SK-N-SH treated with all-trans-retinoic acid at 6 μM for 48 hours (cell line): ENCODE measurements around the gene OR51B4.

Source experiments
- ATAC-seq: fragments of 200-7000 bp; cut with Tn5 transposase; 3 replicates; pipeline ENCODE4 v1.9.1; 2020; ENCODE audit warnings: mild to moderate bottlenecking, moderate library complexity
- BACH2 ChIP-seq: fragments of 250-450 bp; sonication (Bioruptor Pico); IDR thresholded peaks from 2 replicates; pipeline ENCODE4 v1.9.0; 2021; ENCODE audit warnings: mild to moderate bottlenecking, borderline replicate concordance
- CREB5 ChIP-seq: fragments of 250-450 bp; sonication (Bioruptor Pico); IDR thresholded peaks from 2 replicates; pipeline ENCODE4 v1.5.1; 2020; ENCODE audit warnings: low read depth, mild to moderate bottlenecking, moderate library complexity
- CSDC2 ChIP-seq: fragments of 250-450 bp; sonication (Bioruptor Pico); IDR thresholded peaks from 2 replicates; pipeline ENCODE4 v1.5.0; 2020; ENCODE audit warnings: mild to moderate bottlenecking, moderate library complexity
- CSRNP3 ChIP-seq: fragments of 250-450 bp; sonication (Bioruptor Pico); IDR thresholded peaks from 2 replicates; pipeline ENCODE4 v1.5.1; 2021; ENCODE audit warnings: mild to moderate bottlenecking, moderate library complexity
- ESRRG ChIP-seq: fragments of 250-450 bp; sonication (Bioruptor Pico); IDR thresholded peaks from 2 replicates; pipeline ENCODE4 v1.6.1; 2021; ENCODE audit warnings: mild to moderate bottlenecking
- PATZ1 ChIP-seq: fragments of 250-450 bp; sonication (Bioruptor Pico); IDR thresholded peaks from 2 replicates; pipeline ENCODE4 v1.8.0; 2020; ENCODE audit warnings: mild to moderate bottlenecking, moderate library complexity, borderline replicate concordance
- POU6F1 ChIP-seq: fragments of 250-450 bp; sonication (Bioruptor Pico); IDR thresholded peaks from 2 replicates; pipeline ENCODE4 v1.8.0; 2021; ENCODE audit warnings: low read depth, mild to moderate bottlenecking, moderate library complexity, borderline replicate concordance
- PPARA ChIP-seq: fragments of 250-450 bp; sonication (Bioruptor Pico); IDR thresholded peaks from 2 replicates; pipeline ENCODE4 v1.5.0; 2020; ENCODE audit warnings: mild to moderate bottlenecking, borderline replicate concordance
- RARB ChIP-seq: fragments of 250-450 bp; sonication (Bioruptor Pico); IDR thresholded peaks from 2 replicates; pipeline ENCODE4 v1.8.0; 2021; ENCODE audit warnings: mild to moderate bottlenecking, moderate library complexity
- TSHZ2 ChIP-seq: fragments of 250-450 bp; sonication (Bioruptor Pico); IDR thresholded peaks from 2 replicates; pipeline ENCODE4 v1.5.0; 2020; ENCODE audit warnings: mild to moderate bottlenecking, moderate library complexity
- ZC3H10 ChIP-seq: fragments of 250-450 bp; sonication (Bioruptor Pico); IDR thresholded peaks from 2 replicates; pipeline ENCODE4 v1.5.1; 2021; ENCODE audit warnings: mild to moderate bottlenecking, moderate library complexity
- ZFP3 ChIP-seq: fragments of 250-450 bp; sonication (Bioruptor Pico); IDR thresholded peaks from 2 replicates; pipeline ENCODE4 v1.5.0; 2020; ENCODE audit warnings: mild to moderate bottlenecking, moderate library complexity
- ZFP30 ChIP-seq: fragments of 450-650 bp; formaldehyde crosslinking; IDR thresholded peaks from 2 replicates; pipeline ENCODE4 v1.5.0; 2022; ENCODE audit warnings: mild to moderate bottlenecking, moderate library complexity
- ZNF8 ChIP-seq: fragments of 450-650 bp; formaldehyde crosslinking; IDR thresholded peaks from 2 replicates; pipeline ENCODE4 v1.5.0; 2020; ENCODE audit warnings: mild to moderate bottlenecking, moderate library complexity

OR51B4 gene

GRCh38 chr11:5252919-5253265, 48.9 kb downstream of the OR51B4 start:
- ATAC-seq, result no peak
- TF ChIP-seq POU6F1 (no peak), RARB (no peak), BACH2 (CRISPR knock-in tag) (no peak), ZFP30 (no peak), TSHZ2 (CRISPR knock-in tag) (no peak), CREB5 (CRISPR knock-in tag) (no peak), CSDC2 (no peak), ZNF8 (CRISPR knock-in tag) (no peak)

- ATAC-seq, result no peak
- TF ChIP-seq POU6F1 (no peak), CSRNP3 (CRISPR knock-in tag) (no peak), ZC3H10 (CRISPR knock-in tag) (no peak), CSDC2 (no peak), ZFP3 (no peak), ESRRG (CRISPR knock-in tag) (no peak), ZNF8 (CRISPR knock-in tag) (no peak), PPARA (CRISPR knock-in tag) (no peak), PATZ1 (no peak), TSHZ2 (CRISPR knock-in tag) (no peak), ZFP30 (no peak), CREB5 (CRISPR knock-in tag) (no peak)
Observed at GRCh38 chr11:5252192-5252918, 49.4 kb downstream of the OR51B4 start.
